Erythroblast (primary cell): ENCODE measurements around the gene GMEB2.

Experiments
- DNase-seq, 2 experiments: peaks; one replicate each; lab custom pipeline; 2025; lab: John Stamatoyannopoulos, UW
- GATA1 ChIP-seq: IDR thresholded peaks from 2 replicates; pipeline ENCODE4 v1.6.1; 2011; ENCODE audit warnings: low read depth, mild to moderate bottlenecking, control low read depth, low read length, moderate library complexity
- POLR2A ChIP-seq: IDR thresholded peaks from 2 replicates; pipeline ENCODE4 v1.6.1; 2011; ENCODE audit warnings: mild to moderate bottlenecking, low read length

The GMEB2 gene

DNA sequence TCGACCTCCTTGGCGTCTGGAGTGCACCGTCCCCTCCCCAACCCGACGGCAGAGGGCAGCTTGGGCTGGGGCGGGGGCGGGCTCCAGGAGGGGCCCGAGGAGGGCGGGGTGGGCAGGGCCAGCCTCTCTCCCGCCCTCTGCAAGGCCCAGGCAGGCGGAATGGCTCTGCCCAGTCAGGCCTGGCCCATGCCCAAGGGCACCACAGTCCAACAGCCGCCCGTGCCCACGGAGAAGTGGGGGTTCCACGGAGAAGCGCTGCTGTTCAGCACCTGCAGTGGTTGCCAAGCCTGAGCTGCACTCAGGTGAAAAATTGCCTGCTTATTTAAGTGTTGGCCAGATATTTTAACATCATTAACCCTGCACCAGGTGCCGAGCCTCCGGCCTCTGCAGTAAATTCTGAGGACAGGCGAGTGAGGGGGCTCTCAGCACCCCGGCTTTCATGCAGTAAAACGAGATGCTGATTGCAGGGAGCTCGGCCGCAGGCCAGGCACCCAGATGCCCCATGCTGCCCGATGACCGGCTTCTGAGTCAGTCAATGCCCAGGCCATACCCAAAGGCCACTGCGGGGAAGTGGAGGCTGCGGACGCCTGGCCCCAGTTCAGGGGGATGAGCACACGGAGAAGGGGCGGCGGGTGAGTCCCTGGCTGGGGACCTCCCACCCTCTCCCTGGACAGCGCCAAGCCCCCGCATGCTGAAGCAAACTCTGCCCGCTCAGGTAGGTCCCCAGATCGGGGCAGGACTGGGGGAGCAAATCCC is 79.0 kb downstream of the GMEB2 start, which contains the start of gene SRMS:
Gene SRMS (minus strand): TSS at position 25 of the 756 bp plus-strand sequence. CDS start 286 bp downstream, outside the sequence.
- TF ChIP-seq POLR2A = no peak
- TF ChIP-seq GATA1 = no peak
- DNase-seq = no peak

DNA sequence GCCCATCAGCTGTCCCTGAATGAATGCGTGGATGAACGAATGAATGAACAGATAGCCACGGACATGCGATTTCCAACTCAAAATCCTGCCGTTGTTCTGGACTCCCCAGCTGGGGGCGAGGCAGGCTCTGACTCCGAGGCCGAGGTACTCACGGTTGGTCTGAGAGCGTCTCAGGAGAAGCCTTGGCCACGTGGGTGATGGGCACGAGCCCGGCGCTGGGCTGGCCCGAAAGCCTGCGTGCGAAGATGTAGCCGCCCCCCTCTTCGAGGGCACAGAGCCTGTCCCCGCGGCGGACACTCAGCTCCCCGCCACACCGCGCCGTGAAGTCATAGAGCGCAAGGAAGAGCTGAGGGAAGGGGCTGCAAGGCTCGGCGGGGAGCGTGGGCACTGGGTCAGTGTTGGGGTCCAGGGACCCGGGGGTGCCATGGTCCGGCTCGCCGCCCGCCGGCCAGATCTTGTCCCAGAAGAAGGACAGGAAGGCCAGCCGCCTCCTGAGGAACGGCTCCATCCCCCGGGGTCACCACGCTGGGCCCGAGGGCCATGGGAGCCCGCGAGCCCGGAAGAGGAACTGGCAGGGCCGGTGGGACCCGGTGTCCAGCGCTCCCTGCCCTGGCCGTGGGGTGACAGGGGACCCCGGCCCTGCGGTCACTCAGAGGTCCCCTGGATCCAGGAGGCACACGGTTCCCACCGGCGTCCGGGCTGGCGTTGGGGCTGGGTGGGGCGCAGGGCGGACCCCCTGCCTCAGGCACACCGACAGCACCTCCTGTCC is 79.8 kb downstream of the GMEB2 start:
- TF ChIP-seq POLR2A (no peak), GATA1 (no peak)
- DNase-seq = no peak

DNA sequence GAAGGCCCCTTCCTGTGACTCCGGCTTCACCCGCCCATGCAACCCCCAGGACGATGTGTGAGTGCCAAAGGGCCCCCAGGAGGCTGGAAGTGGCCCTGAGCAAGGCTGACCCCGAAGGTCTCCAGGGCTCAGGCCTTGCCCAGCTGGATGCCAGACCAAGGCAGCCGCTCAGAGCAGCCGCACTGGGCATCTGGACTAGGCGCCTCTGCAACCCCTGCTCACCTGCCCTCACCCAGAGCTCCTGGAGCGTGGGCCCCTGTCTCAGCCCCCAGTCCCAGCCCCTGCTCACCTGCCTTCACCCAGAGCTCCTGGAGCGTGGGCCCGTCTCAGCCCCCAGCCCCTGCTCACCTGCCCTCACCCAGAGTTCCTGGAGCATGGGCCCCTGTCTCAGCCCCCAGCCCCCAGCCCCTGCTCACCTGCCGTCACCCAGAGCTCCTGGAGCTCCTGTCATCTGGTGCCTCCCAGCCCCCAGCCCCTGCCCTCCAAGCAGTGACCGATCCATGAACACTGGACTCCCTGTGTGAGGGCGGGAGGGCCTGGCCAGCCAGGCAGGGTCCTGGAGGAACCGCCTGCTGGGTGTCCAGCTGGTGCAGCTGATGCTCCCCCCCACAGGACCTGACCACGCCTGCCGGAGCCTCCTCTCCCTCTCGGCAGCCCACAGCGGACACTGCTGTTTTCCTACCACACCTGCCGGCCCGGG is 80.5 kb downstream of the GMEB2 start:
- no peak for TF ChIP-seq POLR2A
- no peak for TF ChIP-seq GATA1
- DNase-seq = no peak

DNA sequence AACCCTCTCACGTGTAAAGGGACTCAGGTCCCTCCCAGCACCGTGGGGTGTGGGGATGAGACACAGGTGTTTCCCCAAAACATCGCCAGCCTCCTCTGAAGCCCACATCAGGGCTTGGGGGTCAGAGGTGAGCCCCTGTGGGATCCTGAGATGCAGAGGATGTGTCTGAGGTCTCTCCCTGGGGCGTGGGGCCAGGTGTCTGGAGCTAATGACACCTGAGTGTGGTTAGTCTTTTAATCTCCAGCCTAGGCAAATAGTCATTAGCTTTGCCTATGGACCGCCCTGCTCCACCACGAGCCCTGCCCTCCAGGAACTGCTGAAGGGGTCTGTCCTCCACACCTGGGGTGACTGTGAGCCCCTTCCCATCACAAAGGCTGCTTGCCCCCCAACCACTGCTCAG is 81.1 kb downstream of the GMEB2 start:
- no peak for TF ChIP-seq POLR2A
- TF ChIP-seq GATA1 = no peak
- DNase-seq = no peak

DNA sequence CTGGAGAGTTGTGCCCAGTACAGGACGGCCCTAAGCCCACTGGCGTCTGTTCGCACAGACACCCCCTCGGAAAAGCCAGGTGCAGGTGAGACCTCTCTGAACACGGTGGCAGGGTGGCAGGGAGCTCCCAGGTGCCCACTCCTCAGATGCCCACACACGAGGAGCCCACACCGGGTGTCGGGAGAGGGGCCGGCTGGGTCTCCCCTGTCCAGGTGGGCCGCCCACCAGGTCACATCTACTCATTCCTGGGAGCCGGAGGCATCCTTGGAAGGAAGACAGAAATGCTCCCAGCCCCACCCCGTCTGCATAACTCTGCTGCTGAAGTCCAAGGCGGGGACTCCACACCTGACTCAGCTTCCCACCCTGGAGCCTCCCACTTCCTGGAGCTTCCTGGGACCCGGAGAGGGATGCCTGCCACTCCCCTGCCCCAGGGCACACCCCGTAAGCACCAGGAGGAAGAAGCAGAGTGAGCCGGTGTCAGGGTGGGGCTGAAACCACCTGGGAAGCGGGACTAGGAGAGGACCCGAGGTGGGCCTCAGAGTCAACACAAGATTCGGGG is 81.9 kb downstream of the GMEB2 start:
- TF ChIP-seq POLR2A (no peak), GATA1 (no peak)
- no peak for DNase-seq

DNA sequence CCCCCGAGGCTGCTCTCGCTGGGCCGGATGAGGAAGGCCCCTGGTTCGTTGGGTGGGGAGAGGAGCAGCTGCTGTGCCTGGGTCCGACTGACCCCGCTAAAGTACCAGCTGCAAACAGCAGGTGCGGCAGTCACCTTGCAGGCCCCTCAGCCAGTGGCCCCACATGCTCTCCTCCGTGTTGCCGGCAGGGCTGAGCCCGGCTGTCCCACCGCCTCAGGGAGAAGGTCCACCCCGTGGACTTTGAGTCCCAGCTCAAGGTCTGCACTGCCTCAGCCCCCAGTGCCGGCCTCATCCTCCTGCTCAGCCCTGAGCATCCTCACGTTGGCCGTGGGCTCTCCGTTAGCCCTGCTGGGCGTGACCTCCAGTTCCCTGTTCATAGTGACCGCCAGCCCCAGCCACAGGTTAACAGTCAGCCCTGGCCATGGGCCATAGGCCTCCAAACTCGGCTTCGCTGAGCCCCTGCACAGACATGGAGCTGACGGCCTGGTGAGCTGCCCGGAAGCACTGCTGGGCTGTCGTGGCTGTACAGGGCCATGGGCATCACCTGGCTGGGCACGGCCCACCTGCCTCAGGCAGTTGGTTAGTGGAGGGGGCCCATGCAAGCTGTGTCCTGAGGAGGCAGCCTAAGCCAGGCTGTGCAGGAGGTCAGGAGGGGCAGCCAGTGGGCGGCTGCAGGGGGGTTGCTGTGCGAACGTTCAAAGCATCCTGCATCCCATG is 82.5 kb downstream of the GMEB2 start:
- no peak for TF ChIP-seq POLR2A
- TF ChIP-seq GATA1 = no peak
- DNase-seq = no peak

DNA sequence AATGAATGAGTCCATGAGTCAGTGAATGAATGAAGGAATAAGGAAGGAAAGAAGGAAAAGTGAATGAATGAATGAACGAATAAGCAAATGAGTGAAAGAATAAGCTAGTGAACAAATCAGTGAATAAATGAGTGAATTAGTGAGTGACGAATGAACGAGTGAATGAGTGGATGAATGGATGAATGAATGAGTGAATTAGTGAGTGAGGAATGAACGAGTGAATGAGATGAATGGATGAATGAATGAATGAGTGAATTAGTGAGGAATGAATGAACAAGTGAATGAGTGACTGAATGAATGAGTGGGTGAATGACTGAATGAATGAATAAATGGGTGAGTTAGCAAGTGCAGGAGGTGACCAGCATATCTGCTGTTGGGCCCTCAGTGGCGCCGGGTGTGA is 83.2 kb downstream of the GMEB2 start:
- TF ChIP-seq GATA1 (no peak), POLR2A (no peak)
- no peak for DNase-seq

DNA sequence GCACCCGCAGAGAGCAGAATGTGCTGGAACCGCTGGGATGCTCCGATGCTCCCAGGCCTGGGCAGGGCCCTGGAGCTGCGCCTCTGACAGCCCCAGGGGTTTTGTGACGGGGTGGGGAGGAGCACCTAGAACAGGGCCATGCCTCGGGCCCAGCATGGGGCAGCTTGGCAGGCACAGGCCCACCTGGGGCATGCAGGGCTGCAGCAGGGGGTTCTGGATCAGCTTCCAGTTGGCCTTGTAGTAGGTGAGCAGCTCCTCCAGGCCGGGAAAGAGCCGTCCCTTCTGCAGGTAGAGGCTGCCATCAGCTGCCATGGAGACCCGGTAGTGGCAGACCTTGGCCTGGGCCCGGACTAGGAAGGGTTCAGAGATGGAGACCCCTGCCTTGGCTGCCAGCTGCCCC is 83.8 kb downstream of the GMEB2 start:
- DNase-seq = no peak
- no peak for TF ChIP-seq GATA1
- no peak for TF ChIP-seq POLR2A

DNA sequence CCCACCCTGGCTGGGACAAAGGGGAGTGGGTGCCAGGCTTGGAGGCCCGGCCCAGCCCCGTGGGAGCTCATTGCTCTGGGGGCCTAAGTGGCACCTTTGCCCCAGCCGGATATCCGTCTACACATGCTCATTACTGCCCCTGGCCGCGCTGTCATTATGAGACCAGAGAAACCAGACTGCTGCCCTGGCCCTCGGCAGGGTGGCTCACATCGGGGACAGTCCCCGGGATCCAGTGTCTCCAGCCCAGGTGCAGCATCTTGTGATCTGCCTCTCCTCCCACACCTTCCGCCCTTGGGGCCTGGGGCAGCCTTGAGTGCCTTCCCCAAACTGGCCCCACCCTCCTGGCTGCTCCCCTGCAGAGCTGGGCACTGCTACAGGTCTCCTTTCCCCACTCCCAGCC is 84.2 kb downstream of the GMEB2 start:
- TF ChIP-seq POLR2A = no peak
- no peak for TF ChIP-seq GATA1
- DNase-seq = no peak

DNA sequence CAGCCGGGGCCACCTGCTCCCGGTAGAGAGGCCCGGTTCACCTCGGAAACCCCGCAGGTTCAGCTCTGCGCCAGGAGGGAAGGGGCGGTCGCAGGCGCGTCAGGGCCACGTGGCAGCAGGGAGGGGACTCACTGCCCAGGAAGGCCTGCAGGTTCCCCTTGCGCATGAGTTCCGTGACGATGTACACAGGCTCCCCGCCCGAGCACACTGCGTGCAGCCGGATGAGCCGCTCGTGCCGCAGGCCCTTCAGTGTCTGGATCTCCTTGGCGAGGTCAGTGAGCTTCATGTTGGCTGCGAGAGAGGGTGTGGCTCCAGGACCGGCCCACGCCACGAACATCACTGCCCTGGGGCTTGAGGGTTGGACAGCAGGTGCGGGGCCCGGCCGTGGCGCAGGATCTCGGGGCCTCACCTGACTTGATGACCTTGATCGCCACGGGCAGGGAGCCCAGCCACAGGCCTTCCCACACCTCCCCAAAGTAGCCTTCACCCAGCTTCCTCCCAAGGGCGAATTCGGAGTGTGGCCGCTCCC is 84.8 kb downstream of the GMEB2 start:
- TF ChIP-seq GATA1 (no peak), POLR2A (no peak)
- no peak for DNase-seq

DNA sequence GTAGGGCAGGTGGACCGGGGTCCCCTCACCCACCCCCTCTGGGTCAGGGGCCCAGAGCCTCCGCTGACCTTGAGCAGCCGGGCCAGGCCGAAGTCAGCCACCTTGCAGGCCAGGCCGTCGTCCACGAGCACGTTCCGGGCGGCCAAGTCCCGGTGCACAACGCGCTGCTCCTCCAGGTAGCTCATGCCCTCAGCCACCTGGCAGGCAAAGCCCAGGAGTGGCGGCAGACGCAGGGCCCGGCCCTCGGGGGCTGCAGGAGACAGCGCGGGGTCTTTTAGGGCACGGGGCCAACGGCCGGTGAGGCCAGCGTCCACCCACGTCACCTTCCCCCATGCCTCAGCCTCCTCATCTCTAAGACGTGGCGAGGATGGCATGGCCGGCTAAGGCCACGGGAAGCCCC is 85.5 kb downstream of the GMEB2 start:
- no peak for TF ChIP-seq POLR2A
- TF ChIP-seq GATA1 = no peak

DNA sequence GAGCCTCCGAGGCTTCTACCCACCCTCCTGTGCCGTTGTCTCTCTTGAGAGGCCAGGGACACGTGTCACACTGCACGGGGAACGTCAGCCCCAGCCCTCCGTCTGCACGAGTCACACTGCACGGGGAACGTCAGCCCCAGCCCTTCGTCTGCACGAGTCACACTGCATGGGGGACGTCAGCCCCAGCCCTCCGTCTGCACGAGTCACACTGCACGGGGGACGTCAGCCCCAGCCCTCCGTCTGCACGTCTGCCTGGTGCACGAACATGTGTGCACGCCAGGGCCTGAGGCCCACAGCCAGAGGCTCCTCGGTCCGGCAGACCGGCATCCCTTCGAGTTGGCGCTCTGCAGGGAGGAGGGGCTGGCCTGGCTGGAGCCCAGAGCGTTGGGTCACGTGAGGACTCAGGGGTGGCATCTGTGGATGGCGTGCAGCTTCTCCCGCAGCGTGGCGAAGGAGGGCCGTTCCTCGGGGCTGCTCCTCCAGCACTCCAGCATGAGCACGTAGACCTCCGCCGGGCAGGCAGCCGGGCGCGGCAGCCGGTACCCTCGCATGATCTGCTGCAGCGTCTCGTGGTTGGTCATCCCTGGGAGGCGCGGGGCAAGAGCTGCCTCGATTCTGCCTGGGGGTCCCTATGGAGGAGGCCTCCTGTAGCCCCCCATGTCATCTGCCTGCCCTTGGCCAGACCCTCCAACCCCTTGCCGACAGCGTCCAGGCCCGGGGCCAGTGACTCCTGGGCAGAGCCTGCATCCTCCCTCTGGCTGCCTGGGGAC is 86.3 kb downstream of the GMEB2 start:
- no peak for DNase-seq
- TF ChIP-seq POLR2A (no peak), GATA1 (no peak)

More for the DNA sequence above, 85.5 kb downstream of the GMEB2 start:
- no peak for DNase-seq
